GM21737 (cell line): ENCODE results near the gene GUCA2B.

Experiments used
- ATAC-seq: cut with Tn5 transposase; IDR thresholded peaks from one replicate; pipeline ENCODE4 v1.9.1; 2021; ENCODE audit warnings: mild to moderate bottlenecking, moderate library complexity; ENCODE audit not compliant: unreplicated experiment

GUCA2B gene

GRCh38 chr1:42184616-42185015 is 31.4 kb downstream of the GUCA2B start:
- ATAC-seq = no peak

DNA sequence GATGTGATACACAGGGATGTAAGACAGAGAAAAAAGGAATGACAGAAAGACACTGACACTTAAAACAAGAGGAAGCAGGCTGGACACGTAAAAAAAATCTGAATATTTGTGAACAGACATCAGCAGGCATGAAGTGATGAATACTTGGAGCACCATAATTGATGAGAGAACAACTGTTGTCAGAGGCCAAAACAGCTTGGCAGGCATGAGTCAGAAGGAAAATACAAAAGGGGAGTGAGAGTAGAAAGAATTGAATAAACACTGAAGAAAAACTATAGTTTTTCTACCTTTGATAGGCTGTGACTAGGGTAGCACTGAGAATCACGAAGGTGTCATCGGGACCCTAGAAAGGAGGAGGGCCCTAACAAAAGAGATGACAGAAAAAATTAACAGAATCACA is 32.9 kb downstream of the GUCA2B start:
- no peak for ATAC-seq

GRCh38 chr1:42189931-42190853 is 37.0 kb downstream of the GUCA2B start:
- no peak for ATAC-seq

- no peak for ATAC-seq
Measured at GRCh38 chr1:42191319-42191718, 38.1 kb downstream of the GUCA2B start.

DNA sequence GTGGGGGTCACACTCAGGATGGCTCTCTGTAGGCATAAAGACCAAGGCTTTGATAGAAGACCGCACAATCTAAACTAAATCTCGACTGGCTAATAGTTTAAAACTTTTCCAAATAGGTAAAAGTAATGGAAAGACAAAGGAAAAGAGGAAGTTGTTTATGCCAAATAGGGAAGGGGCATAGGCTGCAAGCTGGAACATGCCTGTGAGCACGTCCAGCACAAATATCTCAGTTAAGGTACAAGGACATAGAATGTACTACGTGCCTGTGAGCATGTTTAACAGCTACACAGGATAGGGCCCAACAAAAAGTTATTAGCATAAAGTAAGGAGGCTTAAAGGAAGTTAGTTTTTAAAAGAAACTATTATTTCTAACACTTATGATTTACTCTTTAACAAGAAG is 38.9 kb downstream of the GUCA2B start:
- no peak for ATAC-seq

DNA sequence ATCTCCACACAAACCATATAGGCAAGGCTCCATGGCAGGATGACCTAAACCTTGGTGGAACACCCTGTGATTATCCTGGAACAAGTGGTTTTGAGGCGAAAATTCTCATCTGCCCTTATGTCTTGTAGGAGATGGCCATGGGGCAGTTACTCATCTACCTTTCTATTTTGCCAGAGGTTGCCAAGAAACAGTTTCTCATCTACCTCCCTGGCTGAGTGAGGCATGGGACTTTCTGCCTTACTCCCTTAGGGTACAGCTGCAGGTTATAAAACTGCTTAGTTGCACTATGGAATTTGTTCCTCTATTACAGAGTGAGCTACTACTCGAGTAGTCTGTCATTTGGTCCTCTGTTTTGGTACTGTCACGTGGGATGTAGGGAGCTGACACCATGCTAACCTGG is 42.6 kb downstream of the GUCA2B start:
- no peak for ATAC-seq

DNA sequence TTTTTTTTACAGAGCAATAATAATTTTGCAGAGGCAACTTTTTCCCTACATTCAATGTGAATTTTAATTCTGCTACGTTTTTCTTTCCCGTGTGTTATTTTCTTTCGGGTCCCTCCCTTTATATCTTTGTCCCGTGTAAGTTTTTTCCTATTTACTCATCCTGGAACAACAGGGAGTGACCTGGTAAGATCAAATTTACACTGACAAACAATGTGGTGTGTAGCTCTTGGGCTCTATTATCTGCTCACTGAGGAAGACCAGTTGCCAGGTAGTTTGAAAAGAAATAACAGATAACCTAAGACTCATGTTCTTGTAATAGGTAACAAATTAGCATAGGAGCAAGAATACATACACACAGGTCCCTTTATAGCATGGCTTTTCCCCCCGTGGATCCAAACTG is 45.0 kb downstream of the GUCA2B start:
- ATAC-seq = no peak

- no peak for ATAC-seq
Measured at GRCh38 chr1:42201986-42202385, 48.8 kb downstream of the GUCA2B start.
